ENCODE results near the gene NME8. TPM values are rescaled to one million over a fixed set of nuclear protein-coding genes. Genes with fewer than 3 reads are reported as not detected.

The NME8 gene
- total and polyA plus RNA-seq, 2 donors, result not detected

DNA sequence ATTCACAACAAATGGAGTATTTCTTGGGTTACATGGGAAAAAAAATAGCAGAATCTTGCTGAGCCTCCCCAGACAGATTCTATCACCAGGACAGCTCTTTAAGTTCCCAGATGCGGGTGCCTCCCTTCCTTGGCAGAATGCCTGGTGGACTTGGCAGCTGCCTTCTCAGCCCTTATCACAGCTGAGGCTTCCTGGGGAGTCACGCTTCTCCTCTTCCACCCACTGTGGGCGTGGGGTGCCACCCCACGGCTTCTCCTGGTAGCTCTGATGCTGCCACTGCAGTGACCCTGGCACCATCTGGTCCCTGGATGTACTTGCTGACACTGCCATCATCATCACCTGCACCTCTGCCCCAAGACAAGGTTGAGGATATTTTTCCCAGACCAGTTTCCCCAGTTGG, 16.2 kb upstream of the NME8 start:
- peak; percentile 33 for DNase-seq (ENCODE audit: extremely low spot score)
- no peaks in the 10 kb centered on the region for H3K36me3 ChIP-seq (ENCODE audit: insufficient read depth)
- no peaks in the 10 kb centered on the region for H3K4me1 ChIP-seq (ENCODE audit: insufficient read depth)
- WGBS, result 12% methylated on average over 4 of the region's 4 CpGs
- no peak overlapping the region for H3K27ac ChIP-seq (ENCODE audit: low read depth)
- H3K4me3 ChIP-seq (ENCODE audit: low read depth, low read length), result no peak overlapping the region

DNA sequence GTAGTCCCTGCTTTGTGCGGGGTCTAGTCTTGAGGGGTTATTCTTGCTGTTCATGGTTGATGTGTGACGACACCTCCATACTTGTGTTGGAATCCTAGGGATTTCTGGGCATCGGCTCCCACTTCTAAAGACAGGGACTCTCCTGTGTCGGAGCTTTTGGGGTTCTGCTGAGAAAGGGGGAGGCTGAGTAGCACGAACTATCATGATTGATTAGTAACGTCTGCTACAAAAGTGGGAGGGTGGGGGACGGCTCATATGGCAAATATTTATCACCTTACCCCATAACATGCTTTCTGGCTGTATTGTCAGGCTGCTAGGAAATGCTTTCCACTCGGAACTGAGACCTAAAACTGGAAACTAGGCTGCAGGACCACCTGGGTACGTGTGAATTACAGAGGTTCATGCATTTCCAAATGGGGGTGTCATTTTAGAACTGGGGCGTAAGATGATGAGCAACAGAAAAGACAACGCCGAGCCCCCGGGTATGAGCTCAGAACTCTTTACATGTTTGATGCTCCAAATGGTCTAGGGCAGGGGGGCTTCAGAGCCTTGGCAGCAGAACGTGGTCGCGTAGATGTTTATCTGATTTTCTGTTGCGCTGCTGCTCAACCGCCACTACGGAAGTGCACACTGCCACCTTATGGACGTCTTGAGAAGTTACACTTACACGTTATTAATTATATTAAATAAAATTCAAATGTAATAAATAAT, 15.1 kb upstream of the NME8 start:
- DNase-seq (ENCODE audit: extremely low spot score), result no peak
- no peaks in the 10 kb centered on the region for H3K4me1 ChIP-seq (ENCODE audit: insufficient read depth)
- H3K36me3 ChIP-seq (ENCODE audit: insufficient read depth), result no peaks in the 10 kb centered on the region
- 31% methylated on average over 21 of the region's 21 CpGs for WGBS
- peak overlapping the region; percentile 8 for H3K4me3 ChIP-seq (ENCODE audit: low read depth, low read length)
- H3K27ac ChIP-seq (ENCODE audit: low read depth), result no peak overlapping the region

DNA sequence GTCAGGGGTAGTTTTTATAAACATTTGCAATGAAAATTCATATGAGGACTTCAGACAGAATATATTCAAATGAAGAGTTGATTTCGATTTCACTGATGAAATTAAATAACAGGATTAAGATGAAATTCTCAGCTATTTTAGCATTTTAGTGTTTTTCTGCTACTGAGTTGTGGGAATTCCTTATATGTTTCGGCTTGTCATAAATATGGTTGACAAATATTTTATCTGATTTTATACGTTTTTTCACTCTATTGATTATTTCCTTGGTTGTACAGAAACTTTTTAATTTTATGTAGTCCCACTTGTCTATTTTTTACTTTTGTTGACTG, 14.6 kb upstream of the NME8 start:
- 27% methylated on average over 3 of the region's 3 CpGs for WGBS
- Histone ChIP-seq H3K36me3 (ENCODE audit: insufficient read depth) (no peaks in the 10 kb centered on the region), H3K4me1 (ENCODE audit: insufficient read depth) (no peaks in the 10 kb centered on the region), H3K27ac (ENCODE audit: low read depth) (no peak overlapping the region), H3K4me3 (ENCODE audit: low read depth, low read length) (no peak overlapping the region)
- DNase-seq (ENCODE audit: extremely low spot score), result no peak

DNA sequence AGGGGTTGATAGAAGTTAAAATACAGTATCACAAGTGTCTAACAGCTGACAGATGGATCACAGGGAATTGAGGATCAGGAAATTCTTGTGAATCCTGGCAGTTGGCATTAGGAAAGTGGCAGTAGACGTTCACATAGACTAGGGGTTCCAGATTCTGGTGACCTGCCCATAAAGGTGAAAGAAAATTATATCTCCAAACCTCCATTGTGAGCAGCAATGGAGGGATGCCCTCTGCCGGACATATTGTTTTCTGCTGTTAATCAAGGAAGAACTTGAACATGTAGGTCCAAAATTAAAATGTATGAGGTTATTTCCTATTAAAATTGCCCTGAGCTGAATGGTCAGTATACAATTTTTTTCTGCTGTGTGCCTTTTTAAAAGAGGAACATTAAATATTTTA, 5.1 kb downstream of the NME8 start:
- no peak for DNase-seq (ENCODE audit: extremely low spot score)

DNA sequence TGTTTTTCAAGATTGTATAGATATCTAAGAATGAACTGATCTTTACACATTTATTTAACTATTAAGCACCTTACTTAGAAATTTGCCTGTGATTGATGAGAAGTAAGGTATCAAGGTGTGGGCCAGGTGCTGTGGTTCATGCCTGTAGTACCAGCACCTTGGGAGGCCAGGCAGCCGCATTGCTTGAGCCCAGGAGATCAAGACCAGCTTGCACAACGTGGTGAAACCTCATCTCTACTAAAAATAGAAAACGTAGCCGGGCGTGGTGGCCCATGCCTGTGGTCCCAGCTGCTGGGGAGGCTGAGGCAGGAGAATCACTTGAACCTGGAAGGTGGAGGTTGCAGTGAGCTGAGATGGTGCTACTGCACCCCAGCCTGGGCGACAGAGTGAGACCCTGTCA, 33.7 kb downstream of the NME8 start:
- 79% methylated on average over 6 of the region's 6 CpGs for WGBS

More for the DNA sequence above, 5.1 kb downstream of the NME8 start:
- no peaks in the 10 kb centered on the region for H3K36me3 ChIP-seq (ENCODE audit: insufficient read depth)
- WGBS, result 39% methylated on average over 2 of the region's 2 CpGs
- no peak overlapping the region for H3K4me3 ChIP-seq (ENCODE audit: low read depth, low read length)
- H3K27ac ChIP-seq (ENCODE audit: low read depth), result no peak overlapping the region
- H3K4me1 ChIP-seq (ENCODE audit: insufficient read depth), result no peaks in the 10 kb centered on the region

DNA sequence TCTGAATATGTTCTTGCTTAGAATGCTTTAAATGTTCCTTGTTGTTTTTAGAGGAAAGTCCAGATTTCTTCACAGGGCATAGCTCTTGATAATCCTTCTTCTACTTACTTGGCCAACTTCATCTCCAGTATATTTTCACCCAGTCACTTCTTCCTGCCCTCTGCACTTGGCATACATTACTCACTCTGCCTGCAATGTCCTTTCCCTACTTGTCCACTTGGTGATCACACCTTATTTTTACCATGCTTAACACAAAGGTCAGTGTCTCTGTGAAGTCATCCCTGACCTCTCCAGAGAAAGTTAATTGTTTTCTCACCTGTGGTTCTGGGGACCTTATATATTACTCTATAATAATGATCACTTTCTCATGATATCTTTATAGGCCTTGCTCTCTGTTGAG, 45.0 kb downstream of the NME8 start:
- no peak overlapping the region for H3K27ac ChIP-seq (ENCODE audit: low read depth)
- no peaks in the 10 kb centered on the region for H3K36me3 ChIP-seq (ENCODE audit: insufficient read depth)
- no peak overlapping the region for H3K4me3 ChIP-seq (ENCODE audit: low read depth, low read length)
- H3K4me1 ChIP-seq (ENCODE audit: insufficient read depth), result no peaks in the 10 kb centered on the region
- DNase-seq (ENCODE audit: extremely low spot score), result no peak

More for the DNA sequence above, 33.7 kb downstream of the NME8 start:
- Histone ChIP-seq H3K27ac (ENCODE audit: low read depth) (no peak overlapping the region), H3K36me3 (ENCODE audit: insufficient read depth) (no peaks in the 10 kb centered on the region), H3K4me1 (ENCODE audit: insufficient read depth) (no peaks in the 10 kb centered on the region), H3K4me3 (ENCODE audit: low read depth, low read length) (no peak overlapping the region)
- DNase-seq (ENCODE audit: extremely low spot score), result no peak

DNA sequence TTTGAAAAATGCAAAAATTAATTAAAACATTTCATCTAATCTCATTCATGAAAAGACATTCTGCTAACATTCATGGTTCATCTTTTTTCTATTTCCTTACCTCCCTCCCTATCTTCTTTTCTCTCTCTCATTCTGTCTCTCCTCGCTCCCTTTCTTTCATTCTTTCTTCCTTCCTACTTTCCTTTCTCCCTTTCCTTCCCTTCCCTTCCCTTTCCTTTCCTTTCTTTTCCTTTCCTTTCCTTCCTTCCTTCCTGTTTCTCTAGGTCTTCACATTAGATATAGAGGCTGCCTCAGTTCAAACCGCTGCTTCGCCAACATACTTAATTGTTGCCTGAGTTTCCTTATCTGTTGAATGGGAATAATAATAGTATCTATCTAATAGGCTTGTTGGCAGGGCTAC, 46.3 kb downstream of the NME8 start:
- WGBS, result 51% methylated on average over 3 of the region's 3 CpGs

DNA sequence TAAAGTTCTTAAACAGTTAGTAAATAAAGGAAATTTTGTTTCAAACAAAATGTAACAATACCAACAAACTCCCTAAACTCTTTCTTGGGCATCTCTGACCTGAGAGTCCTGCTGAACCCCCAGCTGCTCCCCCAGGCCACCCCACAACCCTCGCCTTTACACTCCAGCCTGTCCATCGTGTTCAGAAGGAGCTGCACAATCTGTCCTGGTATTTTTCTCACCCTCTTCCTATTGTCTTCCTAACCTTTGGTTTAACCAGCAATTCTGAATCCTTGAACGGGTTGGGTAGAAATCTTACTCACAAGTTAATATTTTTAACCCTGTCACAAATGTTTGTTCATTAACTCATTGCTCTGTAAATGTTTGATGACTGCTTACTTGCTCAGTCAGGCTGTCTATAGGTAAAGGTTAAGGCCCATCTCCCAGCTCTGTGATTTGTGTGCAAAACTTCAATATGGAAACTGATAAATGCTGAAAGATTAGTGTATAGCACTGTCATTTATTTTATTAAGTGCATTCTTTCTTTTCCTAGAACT, 51.4 kb downstream of the NME8 start:
- 65% methylated on average over 3 of the region's 3 CpGs for WGBS
- Histone ChIP-seq H3K4me1 (ENCODE audit: insufficient read depth) (no peaks in the 10 kb centered on the region), H3K36me3 (ENCODE audit: insufficient read depth) (no peaks in the 10 kb centered on the region), H3K27ac (ENCODE audit: low read depth) (no peak overlapping the region), H3K4me3 (ENCODE audit: low read depth, low read length) (no peak overlapping the region)
- DNase-seq (ENCODE audit: extremely low spot score), result no peak

More for the DNA sequence above, 46.3 kb downstream of the NME8 start:
- H3K4me3 ChIP-seq (ENCODE audit: low read depth, low read length), result no peak overlapping the region
- H3K36me3 ChIP-seq (ENCODE audit: insufficient read depth), result no peaks in the 10 kb centered on the region
- DNase-seq (ENCODE audit: extremely low spot score), result no peak
- H3K27ac ChIP-seq (ENCODE audit: low read depth), result no peak overlapping the region
- no peaks in the 10 kb centered on the region for H3K4me1 ChIP-seq (ENCODE audit: insufficient read depth)

DNA sequence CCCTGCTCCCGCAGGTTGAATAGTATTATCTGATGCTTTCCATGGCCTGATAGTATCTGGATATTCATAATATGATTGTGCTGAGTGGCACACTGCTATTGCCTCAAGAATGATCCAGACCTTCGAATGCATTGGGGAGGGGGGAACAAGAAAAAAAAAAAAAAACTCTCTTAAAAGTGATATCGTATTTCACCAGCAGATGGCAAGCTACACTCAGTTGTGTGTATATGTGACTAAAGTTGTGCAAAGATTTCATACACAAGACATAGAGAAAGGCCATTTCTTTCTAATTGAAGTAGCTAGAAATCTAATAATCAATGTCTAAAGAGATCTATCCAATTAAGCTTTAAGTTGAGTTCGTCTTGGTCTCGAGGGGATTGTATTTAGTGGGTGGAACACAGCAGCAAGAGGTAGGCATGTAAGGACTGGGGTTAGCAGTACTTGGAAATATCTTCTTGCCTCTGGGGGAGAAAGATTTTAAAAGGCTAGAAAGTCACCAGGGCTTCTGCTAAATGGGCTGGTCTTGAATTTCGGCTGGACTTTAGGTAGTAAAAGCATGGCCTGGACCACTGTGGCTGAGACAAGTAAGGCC, 52.9 kb downstream of the NME8 start:
- whole genome bisulfite sequencing, result 19% methylated on average over 6 of the region's 6 CpGs
- H3K4me1 ChIP-seq (ENCODE audit: insufficient read depth), result no peaks in the 10 kb centered on the region
- no peaks in the 10 kb centered on the region for H3K36me3 ChIP-seq (ENCODE audit: insufficient read depth)
- DNase-seq (ENCODE audit: extremely low spot score), result no peak
- H3K27ac ChIP-seq (ENCODE audit: low read depth), result no peak overlapping the region
- no peak overlapping the region for H3K4me3 ChIP-seq (ENCODE audit: low read depth, low read length)

DNA sequence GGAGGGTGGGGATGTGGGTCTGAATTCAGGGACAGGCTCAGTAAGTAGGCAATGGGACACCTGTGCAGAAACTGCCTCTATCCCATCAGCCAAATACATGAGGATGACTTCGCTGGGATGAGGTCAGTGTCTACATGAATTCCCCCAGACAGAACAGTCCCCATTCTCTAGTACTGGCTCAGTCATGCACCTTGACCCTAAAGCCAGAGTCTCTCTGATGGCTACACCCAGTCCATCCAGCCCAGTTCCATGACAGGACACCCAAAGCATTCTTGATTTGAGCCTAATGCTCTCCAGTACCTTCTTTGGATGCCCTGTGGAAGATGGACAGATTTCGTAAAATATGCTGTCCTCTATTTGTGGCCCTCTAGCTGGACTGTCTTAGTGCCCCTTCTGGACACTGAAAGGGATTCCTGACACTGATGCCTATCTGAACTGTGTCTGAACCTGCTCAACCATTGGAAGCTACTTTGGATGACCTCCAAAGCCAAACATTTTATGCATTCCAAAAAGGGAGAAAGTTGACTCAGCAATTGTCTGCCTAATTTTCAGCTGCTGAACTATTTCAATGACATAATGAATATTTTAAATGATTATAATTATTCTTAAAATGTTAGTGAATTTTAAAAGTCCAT, 53.6 kb downstream of the NME8 start:
- no peak overlapping the region for H3K27ac ChIP-seq (ENCODE audit: low read depth)
- H3K36me3 ChIP-seq (ENCODE audit: insufficient read depth), result no peaks in the 10 kb centered on the region
- 92% methylated on average over 2 of the region's 2 CpGs for WGBS
- H3K4me3 ChIP-seq (ENCODE audit: low read depth, low read length), result no peak overlapping the region
- H3K4me1 ChIP-seq (ENCODE audit: insufficient read depth), result no peaks in the 10 kb centered on the region
- DNase-seq (ENCODE audit: extremely low spot score), result no peak

DNA sequence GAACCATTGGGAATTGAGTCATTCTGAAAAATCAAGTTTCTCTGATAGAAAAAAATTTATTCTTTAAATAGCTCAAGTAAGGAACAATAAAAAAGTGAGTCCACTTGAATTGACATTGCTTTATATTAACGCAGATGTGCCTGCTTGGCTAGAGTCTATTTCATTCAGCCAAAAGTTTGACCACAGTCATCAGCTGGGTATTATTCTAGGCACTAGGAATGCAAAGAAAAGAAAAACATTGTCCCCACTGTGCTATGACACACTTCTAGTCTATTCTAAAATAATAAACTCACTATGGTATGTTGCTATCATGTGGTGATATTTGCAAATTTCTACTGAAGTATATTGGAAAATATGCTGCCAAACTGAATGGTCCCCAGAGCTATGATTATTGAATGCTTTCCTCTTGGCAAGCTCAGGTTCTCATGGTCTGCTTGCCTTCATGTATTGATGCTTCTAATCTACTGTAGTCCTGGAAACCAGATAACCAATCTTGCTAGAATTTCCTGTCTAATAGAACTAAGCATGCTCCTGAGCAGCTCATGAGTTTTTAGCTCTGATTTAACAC, 59.9 kb downstream of the NME8 start:
- no peak overlapping the region for H3K27ac ChIP-seq (ENCODE audit: low read depth)
- no peak for DNase-seq (ENCODE audit: extremely low spot score)
- no peak overlapping the region for H3K4me3 ChIP-seq (ENCODE audit: low read depth, low read length)
- no peaks in the 10 kb centered on the region for H3K36me3 ChIP-seq (ENCODE audit: insufficient read depth)
- H3K4me1 ChIP-seq (ENCODE audit: insufficient read depth), result no peaks in the 10 kb centered on the region
- 75% methylated on average over 1 of the region's 1 CpG for WGBS

DNA sequence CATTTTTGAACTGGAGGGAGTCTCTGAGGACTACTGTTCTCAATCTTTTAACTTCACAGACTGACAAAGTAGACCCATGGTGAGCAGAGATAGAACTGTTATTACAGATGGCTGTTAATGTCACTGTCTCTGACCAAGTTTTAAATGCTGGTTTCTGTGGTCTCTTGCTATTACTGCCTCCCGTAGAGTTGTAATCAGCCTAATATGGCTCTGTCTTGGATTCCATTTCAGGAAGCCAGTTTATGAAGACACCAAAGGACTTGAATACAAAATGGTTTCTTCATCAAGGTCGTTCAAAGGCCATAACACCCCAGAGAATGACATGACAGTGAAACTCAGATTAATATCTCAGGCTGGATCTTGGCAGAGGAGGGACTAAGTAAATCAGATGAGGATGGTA, 64.4 kb downstream of the NME8 start:
- Histone ChIP-seq H3K4me3 (ENCODE audit: low read depth, low read length) (no peak overlapping the region), H3K27ac (ENCODE audit: low read depth) (no peak overlapping the region), H3K36me3 (ENCODE audit: insufficient read depth) (no peaks in the 10 kb centered on the region), H3K4me1 (ENCODE audit: insufficient read depth) (peaks cover 1% of the 10 kb centered on the region)
- WGBS, result 62% methylated on average over 2 of the region's 2 CpGs
- DNase-seq (ENCODE audit: extremely low spot score), result no peak

DNA sequence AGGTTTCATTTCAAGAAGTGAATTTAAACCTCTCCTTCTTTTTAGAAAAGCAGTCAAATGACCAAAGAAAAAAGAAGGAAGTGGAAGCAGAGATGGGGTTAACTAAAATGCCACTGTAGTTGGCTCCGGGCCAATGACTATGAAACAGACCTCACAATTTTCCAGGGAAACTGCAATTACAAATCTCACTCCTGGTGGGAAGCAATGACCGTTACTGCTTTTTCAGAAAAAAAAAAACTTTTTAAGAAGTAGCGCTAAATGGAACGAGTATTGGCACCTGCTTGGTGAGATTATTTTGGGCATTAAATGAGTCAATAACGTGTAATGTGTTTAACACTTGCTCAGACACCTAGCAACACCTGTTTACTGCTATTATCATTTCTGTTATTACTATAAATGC, 67.0 kb downstream of the NME8 start:
- no peak overlapping the region for H3K4me3 ChIP-seq (ENCODE audit: low read depth, low read length)
- H3K27ac ChIP-seq (ENCODE audit: low read depth), result no peak overlapping the region
- no peaks in the 10 kb centered on the region for H3K36me3 ChIP-seq (ENCODE audit: insufficient read depth)
- no peak for DNase-seq (ENCODE audit: extremely low spot score)
- peaks cover 1% of the 10 kb centered on the region for H3K4me1 ChIP-seq (ENCODE audit: insufficient read depth)
- WGBS, result 31% methylated on average over 5 of the region's 5 CpGs
